Limb (tissue), 2 donors: Measurements from ENCODE around the gene SH3BGRL2.
A peak's percentile ranks its signal among the peaks of the same experiment; 100 is the strongest.
"Not testable (repeated sequence)": the region's sequence is repeated elsewhere in the genome, so short reads cannot be mapped to it uniquely, and the experiment has no call there.

ENCODE experiments used
- DNase-seq, 2 donors: peaks; one replicate each; pipeline ENCODE4 v3.0.0-alpha.2; 2016; ENCODE audit errors: extremely low spot score in 2 of 2

The SH3BGRL2 gene

DNA sequence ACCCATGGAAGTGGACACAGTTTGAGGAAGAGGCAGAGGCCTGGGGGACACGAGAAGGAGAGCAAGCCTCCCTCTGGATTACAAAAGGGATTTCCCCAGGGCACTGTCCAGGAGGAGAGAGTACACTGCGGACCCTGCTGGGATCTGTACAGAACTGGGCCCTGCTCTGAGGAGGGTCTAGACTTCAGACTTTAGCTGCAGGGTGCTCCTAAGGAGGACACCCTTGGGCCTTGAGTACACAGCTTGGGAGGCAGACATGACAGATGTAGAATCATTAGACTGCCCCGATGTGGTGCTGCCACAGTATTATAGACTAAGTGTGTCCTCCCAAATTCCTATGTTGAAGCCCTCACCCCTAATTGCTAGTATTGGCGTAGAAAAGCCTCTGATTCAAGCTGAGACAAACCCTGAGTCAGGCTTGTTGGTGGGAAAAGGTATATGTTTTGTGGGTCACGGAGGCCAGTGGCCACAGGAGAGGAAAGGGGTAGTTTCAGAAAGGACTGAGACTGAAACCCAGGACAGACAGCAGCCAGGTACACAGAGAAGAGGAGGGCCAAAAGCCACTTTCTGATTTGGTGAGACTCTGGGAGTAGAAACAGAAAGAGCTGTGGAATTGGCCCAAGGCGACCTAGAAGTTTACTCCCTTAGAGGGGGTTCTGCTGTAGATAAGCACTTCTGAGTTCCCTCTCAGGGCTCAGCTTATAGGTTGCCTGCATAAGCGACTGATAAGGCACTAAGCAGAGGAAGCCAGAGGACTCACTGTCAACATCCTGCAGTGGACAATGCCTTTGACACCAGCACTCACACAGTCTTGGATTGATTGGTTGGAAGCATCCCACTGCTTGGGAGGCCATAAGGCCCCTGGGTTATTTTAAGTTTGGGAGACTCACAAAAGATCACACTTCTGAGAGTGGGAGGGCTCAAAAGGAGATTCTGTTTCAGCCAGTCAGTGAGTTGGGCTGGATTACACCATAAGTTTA is 16.5 kb upstream of the SH3BGRL2 start:
- DNase-seq: no peak

DNA sequence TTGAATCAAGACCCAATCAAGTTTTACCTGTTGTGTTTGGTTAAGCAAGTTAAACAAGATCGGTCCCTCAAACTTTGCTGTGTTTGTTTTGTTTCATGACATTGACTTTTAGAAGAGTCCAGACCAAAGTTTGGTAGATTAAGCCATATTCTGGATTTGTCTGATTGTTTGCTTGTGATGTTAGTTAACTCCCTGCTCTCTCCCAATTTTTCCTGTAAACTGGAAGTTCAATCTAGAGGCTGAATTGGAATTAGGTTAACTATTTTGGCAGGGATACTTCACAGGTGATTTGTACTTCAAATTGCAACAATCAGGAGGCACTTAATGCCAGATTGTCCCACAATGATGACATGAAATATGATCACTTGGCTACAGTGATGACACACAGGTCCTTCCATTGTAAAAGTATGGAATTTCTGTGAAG is 13.6 kb upstream of the SH3BGRL2 start:
- DNase-seq: no peak

DNA sequence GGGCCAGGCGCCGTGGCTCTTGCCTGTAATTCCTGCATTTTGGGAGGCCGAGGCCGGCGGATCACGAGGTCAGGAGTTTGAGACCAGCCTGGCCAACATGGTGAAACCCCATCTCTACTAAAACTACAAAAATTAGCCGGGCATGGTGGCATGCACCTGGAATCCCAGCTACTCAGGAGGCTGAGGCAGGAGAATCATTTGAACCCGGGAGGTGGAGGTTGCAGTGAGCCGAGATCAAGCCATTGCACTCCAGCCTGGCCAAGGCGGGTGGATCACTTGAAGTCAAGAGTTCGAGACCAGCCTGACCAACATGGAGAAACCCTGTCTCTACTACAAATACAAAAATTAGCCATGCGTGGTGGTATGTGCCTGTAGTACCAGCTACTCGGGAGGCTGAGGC is 12.7 kb upstream of the SH3BGRL2 start:
- not testable (repeated sequence) for DNase-seq

DNA sequence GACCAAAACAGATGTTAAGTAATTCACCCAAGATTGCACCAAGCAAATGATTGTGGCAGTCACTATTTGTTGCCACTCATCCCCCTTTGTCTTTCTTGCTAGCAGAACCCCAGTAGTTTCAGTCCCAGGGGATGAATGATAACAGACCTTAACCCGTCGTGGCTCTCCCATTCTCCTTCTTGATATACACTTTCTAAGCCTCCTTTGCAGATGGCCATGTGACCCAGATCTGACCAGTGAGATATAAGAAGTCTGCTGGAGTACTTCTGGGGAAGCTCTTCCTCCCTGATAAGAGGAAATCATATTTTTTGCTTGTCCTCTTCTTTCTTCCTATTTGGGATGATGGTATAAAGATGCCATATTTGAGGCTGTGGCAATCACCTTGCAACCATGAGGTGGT is 9.6 kb upstream of the SH3BGRL2 start:
- no peak for DNase-seq

DNA sequence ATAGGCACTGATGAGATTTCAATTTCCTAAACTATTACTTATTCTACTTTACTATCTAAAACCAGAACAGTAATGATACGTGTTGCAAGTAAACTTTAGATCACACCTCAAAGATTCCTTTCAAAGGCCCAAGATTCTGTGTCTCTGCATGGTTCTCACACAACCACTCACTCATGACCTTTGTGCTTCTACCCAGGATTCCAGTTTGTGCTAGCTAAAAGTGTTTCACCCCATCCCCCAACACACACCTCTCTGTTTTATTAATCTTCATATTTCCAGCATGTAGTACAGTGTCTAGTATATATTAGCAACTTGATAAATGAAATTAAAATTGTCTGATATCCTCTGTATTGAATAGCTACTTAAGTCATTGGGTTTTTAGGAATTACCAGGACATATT is 8.8 kb upstream of the SH3BGRL2 start:
- no peak for DNase-seq

DNA sequence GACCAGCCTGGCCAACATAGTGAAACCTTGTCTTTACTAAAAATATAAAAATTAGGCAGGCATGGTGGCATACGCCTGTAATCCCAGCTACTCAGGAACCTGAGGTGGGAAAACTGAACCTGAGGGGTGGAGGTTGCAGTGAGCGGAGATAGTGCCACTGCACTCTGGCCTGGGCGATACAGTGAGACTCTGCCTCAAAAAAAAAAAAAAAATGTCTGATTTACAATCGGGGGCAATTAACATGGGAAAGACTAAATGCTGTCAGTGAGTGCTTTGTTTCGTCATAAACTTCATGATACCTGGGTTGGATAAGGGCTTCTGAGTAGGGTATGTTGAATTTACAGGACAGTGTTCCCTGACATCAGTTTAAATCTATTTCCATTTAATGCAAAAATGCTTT is 8.0 kb upstream of the SH3BGRL2 start:
- DNase-seq: no peak

DNA sequence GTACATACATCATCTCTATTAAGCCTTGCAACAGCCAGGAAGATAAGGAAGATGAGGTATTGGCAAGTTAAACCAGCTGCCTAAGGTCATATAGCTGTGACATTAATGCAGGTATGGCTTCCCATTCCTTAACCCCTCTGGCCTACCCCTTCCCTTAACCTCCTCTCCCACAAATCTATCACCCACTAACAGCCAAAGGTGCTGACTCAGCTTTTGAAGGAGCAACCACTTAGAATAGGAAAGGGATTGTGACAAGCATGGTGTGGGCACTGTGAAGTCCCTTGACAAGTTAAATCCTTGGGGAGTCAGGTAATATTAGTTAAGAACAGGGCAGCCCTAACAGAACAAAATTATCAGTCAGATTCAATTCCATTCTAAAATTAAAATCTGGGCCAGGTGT is 5.4 kb upstream of the SH3BGRL2 start:
- DNase-seq: no peak

DNA sequence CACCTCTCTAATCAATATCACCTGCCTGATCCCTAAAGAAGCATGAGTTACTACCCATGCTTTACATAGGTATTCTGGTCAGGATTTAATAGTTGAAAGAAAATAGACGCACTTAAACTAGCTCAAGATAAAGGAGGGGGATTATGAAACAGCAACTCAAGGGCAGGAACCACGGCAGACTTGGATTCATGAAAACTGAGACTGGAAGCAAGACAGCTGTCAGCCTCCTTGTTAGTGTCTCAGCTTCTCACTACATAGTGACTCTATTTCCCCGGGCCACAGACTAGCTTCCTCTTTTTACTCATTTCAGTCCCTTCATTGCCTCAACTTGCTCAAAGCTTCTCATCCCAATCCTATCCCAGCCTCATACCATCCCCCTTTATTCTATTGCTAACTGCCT is 4.3 kb upstream of the SH3BGRL2 start:
- no peak for DNase-seq

DNA sequence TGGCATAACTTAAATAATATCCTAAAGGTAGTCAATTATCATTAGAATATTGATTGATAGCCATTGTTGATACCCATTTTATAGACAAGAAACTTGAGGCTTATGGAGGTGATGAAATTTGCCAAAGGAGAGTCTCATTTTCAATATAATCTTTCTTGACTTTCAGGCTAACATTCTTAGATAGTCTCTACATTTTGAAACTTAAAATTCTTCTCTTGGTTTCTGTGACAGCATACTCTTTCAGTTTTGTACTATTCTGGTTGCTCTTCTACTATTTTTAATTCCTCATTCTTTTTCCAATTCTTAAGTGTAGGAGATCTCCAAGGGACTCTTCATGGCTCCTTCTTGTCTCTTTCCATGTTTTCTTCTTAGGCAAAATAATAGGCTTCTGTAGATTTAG is 3.7 kb upstream of the SH3BGRL2 start:
- no peak for DNase-seq

DNA sequence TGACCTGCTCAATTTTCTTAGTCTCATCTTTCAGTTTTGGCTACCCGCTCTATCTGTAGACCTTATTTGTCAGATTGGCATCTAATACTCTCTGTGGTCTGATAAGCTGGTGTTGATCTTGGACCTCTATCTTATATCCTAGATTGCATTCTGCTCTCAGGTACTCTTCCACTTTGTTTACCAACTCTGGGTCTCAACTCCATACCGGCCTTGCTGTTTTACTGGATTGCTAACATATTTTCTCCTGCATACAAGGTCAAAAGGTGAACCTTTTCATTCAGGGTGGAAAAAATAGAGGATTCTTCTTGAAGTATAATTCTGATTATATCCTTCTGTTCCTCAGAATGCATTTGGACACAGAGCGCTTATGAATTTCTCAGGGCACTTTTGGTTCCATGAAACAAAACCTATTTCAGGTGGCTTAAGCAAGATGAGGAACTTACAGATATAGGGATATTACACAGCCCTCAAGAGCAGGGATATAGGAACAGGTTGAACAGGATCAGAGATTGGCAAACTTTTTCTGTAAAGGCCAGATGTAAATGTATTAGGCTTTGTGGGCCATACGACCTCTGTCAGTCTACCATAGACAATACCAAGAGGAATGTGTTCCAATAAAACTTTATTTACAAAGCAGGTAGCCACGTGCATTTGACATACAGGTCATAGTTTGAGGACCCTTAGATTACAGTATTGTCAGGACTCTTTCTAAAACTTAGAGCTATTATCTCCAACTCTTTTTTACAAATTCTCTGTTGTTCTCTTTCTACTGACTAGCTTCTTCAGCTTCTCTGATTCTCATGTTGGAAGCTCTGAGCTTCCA is 2.5 kb upstream of the SH3BGRL2 start:
- no peak for DNase-seq

DNA sequence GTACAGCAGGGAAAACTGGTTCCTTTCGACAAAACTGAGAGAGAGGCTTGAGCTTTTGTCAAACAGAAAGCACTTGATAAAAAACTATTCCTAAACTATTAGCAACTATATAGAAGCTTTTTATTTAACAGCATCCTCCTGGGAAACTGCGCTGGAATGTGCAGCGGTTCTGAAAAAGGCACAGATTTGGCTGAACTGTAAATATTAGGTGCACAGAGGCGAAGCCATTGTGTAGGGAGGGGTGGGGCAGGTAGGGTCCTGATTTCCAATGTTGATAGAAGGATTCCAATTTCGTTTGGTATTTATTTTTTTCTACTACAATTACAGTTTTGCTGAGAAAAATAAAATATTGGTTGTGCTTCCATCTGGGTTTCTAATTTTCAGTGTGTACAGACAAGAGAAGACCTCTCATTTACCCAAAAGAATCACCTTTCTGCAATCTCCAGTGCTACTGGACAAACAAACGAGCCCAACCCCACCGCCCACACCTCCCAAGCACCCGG is 698 bp upstream of the SH3BGRL2 start:
- DNase-seq: no peak

DNA sequence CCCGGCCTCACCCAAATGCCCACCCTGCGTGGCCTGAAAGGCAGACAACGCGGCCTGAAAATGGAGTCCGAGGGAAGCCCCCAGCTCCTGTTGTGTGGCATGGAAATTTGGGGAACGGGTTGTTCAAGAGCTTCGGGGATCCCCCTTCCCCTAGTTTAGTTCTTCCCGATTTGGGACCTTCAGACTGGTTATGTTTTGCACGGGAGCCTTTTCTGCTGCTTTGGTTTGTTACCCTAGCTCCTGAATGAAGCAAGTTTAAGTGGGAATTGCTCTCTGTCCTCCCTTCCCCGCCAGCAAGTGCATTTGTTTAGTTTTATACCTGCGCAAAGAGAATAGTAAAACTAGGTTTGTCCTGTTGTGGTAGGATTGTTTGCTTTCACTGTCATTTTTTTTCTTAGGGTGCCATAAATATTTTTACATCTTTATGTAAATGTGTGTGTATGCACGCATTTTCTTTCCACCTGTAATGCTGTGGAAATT is 604 bp downstream of the SH3BGRL2 start:
- DNase-seq: no peak

DNA sequence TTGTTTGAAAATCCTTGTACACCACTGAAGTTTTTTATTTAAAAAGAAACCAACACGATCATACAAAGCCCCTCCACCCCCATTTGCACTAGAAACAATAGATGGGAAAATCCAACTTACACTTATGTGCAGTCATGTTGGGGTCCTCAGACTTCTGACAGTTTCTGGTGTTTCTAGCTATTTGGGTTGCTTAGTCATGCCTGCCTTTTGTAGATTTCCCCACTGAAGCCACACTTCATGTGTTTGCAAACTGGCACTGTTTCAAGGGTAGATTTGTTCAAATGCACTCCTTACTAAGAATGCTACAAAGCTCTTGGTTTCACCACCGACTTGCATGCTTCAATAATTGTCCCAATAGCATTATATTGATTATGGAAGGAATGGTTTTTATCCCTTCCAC is 1.5 kb downstream of the SH3BGRL2 start:
- no peak for DNase-seq

DNA sequence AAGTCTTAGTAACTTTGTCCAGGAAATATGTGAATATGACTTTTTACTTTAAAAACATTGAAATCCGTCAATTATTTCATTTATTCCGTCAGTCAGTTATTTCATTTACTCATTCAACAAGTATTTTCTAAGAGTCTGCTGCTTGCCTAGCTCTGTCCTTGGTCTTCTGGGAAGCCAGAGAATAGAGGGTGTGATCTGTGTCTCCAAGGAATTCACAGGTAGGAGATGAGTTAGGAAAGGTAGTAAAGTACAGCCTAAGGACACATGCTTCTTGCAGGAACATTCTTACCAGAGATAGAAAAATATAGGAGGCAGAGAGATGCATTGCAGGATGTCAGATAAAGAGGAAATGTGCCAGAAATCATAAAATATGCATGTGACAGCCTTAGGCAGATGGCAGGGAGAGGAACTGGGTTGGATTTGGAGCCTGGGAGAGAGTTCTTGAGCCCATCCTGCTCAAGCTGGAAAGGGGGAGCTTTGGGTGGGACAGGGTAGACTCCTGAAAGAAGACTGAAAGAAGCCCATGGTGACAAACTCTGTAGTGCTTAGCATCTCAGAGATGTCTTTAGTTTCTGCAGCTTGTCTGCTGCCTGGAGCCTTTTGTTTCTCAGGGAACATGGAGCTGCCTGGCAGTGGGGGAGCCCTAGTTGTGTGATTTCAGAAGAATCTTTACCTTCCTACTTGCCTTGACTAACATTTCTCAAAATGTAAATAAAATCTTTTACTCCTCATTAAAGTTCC is 3.5 kb downstream of the SH3BGRL2 start:
- DNase-seq: no peak

DNA sequence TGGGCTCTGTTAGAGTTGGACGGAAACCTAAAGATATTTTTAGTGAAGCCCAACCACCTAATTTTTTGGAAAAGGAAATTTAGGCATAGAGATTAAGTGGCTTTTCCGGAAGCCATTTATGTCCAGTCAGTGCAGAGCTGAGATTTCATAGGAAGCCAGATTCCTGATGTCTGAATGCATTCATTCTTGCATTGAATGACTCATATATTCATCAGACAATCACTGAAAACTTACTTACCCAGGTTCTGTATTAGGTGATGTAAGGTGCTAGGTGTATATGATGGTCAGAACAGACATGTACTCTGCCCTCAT is 4.1 kb downstream of the SH3BGRL2 start:
- no peak for DNase-seq

DNA sequence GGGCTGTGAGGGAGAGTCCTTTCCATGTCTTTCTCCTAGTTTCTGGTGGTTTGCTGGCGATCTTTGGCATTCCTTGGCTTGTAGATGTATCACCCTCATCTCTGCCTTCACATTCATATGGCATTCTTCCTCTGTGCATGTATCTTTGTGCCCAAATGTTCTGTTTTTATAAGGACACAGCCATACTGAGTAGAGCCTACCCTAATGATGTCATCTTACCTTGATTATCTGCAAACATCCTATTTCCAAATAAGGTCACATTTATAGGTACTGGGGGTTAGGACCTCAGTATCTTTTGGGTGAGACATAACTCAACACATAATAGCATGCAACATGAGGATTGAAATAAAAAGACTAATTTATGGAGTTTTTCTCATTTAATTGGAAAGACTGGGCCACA is 5.5 kb downstream of the SH3BGRL2 start:
- no peak for DNase-seq

DNA sequence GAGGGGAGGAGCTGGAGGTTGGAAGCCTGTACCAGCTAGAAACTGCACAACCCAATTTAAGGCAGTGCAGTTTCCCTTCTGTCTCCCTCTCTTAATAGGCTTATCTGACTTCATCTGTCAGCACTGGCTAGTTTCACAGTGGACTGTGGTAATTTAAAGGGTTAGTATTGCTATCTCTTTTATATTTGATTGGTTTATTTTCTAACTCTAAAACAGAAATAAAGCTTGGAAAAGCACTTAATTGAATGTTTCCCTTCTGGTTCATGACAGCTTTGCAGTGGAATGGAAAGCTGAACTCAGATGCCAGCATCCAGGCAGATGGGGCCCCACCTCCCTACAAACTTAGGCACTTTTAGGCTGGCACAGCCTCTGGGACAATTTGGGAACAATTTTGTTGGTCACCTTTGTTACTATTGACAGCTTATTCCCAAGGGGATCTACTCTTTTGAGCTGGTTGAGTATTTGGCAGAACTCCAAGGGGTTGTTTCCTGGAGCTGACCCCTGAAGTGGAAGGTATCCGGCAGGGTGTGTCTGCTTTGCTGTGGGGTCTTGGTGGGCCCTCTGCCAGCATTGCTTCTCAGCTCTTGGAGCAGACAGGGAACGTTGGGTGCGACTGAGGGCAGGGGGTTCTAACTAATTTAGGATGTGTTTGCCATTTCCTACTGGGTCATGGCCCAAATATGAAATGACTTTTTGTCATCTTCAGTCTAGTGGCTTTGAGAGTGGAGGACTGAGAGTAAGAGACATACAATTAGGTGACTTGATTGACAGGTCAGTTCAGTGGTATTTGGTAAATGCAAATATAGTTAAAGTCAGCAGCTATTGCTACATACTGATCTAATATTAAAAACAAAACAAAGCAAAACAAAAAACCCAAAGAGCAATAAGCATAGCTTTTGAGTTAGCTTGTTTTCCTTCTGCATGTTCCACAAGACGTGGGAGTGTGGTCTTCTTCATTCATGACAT is 9.3 kb downstream of the SH3BGRL2 start:
- DNase-seq: peak in 1 of 2 donors; percentile 29

DNA sequence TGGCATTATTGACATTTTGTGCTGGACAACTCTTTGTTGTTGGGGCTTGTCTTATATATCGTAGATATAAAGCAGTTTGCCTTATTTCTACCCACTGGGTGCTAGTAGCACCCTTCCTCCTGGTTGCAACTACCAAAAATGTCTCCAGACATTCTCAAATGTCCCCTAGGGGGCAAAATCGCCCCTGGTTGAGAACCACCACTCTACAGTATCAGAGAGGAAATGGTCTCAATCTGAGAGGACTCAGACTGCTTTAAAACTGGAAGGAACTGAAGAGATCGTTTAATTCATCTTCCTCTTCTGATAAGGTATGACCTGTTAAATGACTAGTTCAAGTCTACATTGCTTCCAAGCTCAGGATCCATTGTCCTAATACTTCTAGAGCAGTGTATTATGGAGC is 14.9 kb downstream of the SH3BGRL2 start:
- DNase-seq: no peak

DNA sequence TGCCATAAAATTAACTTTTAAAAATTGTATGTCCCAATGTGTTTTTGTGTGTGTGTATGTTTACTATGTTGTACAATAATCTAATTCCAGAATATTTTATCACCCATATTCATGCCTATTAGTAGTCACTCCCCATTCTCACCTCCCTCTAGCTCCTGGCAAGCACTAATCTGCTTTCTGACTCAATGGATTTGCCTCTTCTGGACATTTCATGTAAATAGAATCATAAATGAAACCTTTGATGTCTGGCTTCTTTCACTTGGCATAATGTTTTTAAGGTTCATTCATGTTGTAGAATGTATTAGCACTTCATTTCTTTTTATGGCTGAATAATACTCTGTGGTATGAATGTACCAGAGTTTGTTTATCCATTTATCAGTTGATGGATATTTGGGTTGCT is 15.4 kb downstream of the SH3BGRL2 start:
- no peak for DNase-seq

DNA sequence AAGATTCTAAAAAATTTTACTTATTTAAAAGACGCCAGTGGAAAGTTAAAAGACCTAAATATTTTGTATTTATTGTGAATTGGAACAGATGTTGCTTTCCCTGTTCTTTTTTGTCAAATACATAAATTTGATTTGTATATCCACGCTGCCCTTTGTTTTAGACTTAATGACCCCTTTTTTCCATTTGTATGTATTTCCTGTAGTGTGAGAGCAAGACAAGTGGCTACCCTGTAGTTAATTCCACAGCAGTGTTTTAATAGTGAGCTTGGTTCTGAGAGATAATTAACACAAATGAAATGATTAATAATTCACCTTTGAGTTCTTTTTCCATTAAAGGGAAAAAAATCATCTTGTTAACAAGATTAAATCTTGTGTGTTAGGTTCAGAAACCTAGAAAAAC is 16.6 kb downstream of the SH3BGRL2 start:
- no peak for DNase-seq
